Fibroblast of upper back skin (primary cell): ENCODE results near the gene P2RX4.
"Not testable (repeated sequence)": the region's sequence is repeated elsewhere in the genome, so short reads cannot be mapped to it uniquely, and the experiment has no call there.

Source experiments
- DNase-seq: peaks from one replicate; pipeline ENCODE4 v3.0.0-alpha.2; 2013

Gene P2RX4

DNA sequence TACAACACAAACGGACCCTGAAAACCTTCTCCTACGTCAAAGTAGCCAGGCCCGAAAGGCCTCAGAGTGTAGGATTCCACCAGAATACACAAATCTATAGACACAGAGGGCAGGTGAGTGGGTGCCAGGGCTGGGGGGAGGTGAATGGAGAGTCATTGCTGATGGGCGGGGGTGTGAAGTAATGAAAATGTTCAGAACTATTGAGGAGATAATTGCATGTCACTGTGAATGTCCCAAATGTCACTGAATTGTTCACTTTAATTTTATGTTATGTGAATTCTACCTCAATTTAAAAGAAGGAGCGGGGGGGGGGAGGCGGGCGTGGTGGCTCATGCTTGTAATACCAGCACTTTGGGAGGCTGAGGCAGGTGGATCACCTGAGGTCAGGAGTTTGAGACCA is 36.0 kb downstream of the P2RX4 start:
- no peak for DNase-seq

DNA sequence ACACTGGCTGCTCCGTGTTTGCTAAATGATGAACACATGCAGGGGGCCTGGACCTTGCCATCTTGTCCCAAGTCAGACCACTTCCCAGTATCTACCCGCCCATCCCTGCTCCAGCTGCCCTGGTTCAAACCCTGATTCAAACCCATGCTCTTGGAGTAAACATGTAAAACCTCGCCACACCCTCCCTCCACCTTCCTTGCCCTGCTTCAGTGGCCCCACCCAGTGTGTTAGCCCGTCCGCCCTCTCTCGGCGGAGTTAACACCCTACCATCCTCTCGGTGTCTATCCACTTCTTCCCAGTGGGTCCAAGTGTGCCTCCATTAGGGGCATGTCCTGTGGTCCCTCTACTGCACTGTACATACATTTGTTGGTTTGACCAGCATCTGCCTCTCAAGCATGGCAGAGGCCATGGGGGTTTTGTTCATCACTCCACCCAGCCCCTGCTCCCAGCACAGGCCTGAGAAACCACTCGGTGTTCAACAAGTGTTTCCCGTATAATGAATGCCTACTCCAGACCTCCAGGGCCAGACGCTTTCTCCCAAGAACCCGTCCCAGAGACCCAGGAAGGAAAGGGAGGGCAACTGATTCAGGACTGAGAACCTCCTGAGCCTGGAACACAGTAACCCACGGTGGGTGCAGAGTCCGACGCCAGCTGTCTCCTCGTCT is 37.1 kb downstream of the P2RX4 start:
- DNase-seq = no peak

DNA sequence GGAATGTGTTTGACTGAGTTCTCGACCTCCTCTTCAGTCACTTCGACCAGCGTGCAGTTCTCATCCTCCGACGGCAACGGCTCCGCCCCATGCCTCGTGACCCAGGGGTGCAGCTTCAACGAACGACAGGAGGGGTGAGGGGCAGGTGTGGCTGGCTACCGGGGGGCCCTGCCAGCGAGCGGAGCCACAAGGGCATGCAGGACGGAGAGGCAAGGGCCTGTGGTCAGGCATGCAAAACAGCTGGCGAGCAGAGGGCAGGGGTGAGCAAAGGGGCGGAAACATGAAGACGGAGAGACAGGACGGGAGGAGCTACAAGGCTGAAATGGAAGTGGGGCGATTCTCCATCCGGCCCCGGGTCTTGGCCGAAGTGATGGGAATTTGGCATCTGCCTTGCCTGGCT is 38.7 kb downstream of the P2RX4 start:
- no peak for DNase-seq

DNA sequence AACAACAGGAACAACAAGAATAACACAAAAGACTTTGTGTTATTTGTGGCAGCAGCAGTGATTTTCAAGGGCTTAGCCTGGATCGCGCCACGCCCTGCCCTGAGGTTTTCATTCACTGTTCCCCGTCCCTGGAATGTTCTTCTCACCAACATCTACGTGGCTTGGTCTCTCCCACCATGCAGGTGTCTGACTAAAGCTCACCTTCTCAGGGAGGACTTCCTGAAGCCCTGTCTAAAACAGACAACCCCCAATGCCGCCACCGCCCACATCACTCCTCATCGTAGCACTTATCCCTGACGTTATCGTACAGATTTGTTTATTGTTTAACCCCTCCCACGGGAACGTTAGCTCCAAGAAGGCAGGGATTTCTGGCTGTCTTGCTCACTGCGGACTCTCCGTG is 40.4 kb downstream of the P2RX4 start:
- no peak for DNase-seq

DNA sequence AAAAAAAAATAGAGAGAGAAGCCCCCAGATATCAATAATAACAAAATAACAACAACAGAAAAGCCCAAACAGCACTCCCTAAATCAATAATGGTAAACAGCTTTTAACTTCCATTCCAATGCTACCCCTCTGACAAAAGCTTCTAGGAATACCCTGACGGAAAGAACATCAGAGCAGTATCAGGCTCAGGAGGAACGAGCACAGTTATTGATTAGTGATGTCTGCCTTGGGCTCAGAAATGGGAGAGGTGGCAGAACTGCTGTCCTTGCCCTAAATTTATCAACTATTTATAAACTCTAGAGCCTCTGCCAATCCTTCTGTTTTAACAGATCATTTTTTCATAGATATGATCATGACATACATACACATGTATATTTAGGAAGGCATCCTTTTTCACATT is 41.9 kb downstream of the P2RX4 start:
- DNase-seq = no peak

DNA sequence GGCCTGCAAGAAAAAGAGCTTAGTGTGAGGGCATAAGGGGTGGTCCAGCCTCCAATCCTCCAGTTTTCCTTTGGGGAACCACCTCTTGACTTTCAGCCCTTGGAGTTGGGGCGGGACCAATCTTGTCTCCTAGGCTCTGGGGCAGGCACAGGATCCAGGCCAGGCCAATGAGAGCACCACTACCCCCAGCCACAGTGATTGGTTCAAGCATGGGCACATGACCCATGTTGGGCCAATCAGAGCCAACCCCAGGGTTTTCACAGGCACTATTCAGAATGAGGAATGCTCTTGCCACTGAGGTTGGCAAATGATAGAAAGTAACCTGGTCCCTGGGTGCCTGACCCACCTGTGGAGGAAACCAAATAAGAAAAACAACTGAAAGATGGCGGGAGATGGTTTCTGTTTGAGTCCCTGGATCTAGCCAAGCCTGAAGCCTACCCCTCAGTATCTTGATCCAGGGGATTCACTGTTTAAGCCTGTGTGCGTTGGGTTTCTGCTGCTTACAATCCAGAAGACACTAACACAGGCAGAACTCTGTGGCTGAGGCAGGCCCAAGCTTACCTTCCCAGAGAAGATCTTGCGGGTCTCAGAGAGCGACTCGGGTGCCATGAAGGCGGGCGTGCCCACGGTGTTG is 42.9 kb downstream of the P2RX4 start:
- no peak for DNase-seq

DNA sequence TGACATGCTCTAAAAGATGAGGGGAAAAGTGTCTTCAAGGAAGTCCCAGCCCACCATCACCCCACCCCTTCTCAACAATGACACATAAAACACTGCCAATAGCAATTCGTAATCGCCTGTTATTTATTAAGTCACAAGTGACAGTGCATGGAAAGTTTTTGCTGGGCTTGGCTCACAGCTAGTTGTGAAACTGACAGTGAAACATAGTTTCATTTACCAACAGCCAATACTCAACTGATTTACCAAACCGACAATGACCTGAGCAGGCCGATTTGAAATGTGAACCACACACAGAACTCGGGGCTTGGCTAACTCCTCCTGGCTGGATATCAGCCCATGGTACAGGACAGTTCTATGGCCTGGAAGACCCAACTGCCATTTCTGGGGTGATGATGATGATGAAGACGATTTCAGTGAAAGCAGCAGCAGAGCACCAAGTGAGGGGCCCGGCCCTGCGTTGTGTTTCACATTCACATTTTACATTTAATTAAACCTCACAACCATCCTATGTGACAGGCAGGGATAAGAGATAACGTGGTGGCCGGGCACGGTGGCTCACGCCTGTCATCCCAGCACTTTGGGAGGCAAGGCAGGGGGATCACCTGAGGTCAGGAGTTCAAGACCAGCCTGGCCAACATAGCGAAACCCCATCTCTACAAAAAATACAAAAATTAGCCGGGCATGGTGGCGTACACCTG is 43.9 kb downstream of the P2RX4 start:
- DNase-seq = no peak

DNA sequence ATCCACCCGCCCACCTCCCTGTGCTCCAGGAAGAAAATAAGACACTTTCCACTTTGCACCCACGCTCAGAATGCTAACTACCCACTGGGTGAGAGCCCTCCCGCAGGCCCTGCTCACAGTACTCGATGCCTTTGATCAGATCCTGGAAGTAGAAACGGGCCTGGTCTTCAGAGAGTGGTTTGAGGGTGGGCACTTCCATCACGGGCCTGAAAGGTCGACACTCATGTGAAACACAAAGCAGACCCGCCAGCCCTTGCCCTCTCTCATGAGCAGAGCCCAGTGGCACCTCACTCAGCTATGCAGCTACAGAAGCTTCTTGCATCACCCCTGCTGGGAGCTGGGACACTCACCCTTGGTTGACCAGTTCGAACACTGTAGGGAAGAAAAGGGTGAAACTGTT is 45.5 kb downstream of the P2RX4 start:
- DNase-seq = no peak

DNA sequence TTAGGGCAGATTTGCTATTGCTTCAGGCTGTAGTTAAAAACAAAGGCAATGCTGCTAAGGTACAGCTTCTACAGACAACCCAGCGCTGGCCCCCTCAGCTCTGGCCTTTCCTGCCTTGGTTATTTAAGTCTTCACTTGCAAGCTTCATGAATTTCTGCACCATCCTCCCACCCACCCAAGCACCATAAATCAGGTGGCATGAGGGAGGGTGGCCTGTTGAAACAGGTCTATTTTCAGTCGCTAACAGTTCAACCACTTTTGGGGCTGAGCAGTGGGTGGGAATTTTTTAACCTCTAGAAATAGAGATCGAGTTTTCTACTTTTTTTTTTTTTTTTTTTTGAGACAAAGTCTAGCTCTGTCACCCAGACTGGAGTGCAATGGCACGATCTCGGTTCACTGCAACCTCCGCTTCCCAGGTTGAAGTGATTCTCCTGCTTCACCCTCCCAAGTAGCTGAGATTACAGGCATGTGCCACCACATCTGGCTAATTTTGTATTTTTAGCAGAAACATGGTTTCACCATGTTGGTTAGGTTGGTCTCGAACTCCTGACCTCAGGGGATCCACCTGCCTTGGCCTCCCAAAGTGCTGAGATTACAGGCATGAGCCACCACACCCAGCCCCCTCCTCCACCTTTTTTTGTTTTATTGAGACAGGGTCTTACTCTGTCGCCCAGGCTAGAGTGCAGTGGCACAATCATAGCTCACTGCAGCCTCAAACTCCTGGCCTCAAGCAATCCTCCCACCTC is 47.9 kb downstream of the P2RX4 start:
- not testable (repeated sequence) for DNase-seq

DNA sequence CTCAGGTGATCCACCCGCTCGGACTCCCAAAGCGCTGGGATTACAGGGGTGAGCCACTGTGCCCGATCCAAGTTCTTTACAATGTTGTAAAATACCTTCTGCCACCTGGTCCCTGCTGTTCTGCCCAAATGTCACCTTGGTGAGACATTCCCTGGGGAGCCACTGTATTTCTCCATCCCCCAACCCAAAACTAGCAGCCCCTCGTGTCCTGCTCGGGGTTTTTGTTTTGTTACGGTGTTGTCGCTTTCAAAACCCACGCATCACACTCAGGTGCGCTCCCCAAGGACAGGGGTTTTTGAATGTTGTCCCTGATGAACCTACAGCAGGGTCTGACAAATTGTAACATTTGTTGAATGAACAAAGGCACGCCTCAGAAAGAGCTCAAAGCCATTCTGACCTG is 49.1 kb downstream of the P2RX4 start:
- no peak for DNase-seq

DNA sequence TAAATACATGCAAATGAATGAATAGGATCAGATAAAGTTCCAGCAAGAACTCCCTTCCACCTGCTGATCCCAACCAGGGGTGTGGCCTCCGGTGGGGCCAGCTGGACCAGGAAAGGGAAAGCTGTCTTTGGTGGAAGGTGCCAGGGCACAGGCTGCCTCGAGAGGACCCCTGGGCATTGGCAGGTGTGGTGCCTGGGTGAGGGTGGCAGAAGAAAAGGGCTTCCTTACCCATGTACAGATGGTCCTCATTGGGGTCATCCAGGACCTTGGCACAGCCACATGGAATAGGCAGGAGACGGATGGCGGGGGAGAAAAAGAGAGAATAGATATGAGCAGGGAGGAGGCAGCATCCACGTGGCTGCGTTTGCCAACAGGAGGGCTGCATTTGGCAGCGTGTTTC is 50.2 kb downstream of the P2RX4 start:
- DNase-seq = no peak

DNA sequence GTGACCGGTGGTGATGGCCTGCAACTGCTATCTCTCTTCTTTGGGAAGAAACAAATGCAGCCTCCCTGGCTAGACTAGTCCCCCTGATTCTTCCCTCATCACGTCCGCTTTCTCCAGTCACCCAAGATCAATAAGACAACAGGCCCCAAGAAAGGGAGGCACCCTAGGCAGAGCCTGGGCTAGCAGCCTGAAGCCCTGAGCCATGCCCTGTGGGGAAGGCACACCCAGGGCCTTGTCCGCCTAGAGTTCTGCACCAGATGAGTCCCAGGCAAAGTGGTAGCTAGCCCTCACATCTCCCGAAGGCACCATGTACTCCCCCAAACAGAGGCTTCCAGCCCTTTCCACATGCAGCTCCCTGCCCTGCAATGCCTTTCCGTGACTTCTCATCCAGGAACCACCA is 51.5 kb downstream of the P2RX4 start:
- DNase-seq = no peak

DNA sequence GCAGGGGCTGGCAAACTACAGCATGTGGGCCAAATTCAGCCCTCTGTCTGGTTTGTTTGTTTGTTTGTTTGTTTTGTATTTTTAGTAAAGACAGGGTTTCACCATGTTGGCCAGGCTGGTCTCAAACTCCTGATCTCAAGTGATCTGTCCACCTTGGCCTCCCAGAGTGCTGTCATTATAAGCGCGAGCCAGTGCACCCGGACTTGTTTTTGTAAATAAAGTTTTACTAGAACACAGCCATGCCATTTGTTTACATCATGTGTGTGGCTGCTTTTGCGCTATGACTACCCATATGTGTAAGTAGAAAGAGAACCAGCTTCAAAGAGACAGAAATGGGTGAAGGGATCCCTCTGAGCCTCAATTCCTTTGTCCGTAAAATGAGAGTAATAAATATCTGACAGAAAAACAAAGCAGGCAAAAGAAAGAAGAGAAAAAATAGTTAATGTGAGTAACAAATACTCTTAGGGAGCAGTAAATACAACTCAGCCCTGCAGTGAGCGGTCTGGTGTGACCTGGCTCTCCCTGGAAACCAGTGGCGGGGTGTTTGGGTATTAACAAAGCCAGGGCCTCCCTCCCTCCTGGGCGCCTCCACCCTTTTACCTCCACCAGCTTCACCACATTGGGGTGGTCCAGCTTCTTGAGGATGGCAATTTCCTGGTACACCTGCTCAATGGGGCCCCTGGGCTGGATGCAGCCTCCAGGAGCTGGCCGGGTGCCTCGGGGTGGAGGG is 53.4 kb downstream of the P2RX4 start:
- DNase-seq = no peak

DNA sequence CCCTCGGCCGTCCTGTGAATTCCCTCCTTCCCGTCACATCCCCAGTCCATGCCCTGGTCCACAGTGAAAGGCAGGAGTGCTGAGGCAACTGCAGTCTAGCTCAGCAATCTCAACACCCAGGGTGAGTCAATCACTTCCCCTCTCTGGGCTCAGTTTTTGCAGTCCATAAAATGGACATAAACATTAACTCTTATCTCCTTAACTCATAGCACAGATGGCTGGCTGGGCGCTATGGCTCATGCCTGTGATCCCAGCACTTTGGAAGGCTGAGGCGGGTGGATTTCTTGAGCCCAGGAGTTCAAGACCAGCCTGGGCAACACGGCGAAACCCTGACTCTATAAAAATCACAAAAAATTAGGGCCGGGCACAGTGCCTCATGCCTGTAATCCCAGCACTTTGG is 54.2 kb downstream of the P2RX4 start:
- DNase-seq = no peak

DNA sequence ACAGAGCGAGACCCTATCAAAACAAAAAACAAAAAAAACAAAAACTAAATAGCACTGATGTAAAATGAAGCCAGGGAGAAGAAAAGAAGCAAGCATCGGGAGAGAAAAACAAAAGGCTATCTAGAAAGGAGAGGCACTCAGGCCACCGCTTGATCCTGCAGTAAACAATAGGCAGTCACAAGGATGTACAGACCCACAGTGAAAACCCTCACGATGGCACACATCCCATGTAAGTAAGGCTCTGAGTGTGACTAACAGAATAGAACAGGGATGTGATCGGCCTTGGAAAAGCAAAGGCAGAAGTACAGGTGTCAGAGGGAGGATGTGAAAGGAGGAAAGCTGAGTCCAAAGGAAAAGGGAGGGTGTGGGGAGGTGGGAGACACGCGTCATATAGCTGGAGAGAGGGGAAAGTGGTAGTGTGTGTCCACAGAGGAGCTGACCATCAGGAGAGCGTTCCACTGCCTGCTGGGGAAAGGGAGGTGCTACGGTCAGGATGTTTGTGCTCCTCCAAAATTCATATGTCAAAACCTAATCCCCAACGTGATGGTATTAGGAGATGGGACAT is 55.1 kb downstream of the P2RX4 start:
- DNase-seq = no peak

DNA sequence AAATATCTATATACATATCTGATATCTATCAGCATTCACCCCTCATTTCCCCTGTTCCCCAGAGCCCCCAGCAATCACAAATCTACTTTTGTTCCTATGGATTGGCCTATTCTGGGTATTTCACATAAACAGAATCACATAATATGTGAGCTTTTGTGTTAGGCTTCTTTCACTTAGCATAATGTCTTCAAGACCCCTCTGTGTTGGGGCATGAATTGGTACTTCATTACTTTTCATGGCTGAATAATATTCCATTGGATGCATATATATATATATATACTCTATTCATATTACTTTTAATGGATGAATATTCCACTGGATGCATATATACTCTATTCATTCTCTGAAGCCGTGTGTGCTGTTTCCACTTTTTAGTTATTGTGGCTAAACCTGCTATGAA is 57.9 kb downstream of the P2RX4 start:
- DNase-seq = no peak

DNA sequence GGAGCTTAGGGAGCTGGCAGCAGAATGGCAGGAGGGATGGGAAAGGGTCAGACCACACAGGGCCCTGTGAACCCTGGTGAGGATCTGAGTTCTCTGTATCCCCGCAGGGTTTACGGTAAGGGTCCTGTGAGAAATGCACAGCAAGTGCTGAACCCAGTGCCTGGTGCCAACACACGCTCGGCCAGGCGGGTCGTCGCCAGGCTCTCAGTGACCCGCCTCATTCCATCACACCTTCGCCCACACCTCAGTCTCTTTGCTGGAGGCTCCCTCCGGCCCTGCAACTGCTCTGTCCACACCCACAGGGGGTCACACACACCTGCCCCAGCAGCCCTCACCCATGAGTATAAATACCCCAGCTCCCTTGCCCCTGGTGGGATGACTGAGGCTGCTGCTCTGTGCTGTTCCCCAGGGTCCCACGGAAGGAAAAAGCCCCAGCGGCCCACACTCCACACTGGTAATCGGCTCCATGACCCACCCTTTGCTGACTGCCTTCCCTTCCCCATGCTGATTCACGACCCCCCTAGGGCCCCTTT is 63.5 kb downstream of the P2RX4 start:
- DNase-seq = no peak

DNA sequence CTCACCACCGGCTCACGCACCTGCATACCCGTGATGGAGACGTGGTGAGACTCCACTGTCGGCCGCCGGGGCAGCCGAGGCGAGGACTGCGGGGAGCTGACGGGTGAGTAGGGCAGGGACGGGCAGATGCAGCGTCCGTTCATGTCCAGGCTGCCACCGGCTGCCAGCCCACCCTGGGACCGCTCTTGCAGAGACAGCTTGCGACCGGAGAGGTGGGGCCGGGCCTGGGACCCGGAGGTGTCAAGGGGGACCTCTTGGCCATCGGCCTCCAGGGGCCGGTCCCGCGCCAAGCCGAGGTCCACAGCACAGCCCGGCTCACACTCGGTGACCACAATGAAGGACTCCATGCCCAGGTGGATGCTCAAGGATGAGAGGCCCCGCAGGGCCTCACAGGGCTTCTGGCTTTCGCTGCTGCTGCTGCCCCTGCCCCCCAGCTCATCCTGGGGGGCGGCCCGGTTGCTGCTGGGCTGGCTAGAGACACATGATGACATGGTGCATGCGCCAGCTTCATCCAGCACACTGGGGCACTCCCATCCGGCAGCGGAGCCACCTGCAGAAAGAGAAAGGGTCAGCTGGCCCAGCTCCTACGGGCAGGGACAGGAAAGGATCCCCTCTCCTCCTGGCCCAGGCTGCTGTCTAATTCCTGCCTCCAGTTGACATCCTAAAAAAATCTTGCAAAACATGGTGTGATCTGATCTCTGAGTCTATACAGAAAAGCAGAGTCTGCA is 64.3 kb downstream of the P2RX4 start:
- DNase-seq = no peak

DNA sequence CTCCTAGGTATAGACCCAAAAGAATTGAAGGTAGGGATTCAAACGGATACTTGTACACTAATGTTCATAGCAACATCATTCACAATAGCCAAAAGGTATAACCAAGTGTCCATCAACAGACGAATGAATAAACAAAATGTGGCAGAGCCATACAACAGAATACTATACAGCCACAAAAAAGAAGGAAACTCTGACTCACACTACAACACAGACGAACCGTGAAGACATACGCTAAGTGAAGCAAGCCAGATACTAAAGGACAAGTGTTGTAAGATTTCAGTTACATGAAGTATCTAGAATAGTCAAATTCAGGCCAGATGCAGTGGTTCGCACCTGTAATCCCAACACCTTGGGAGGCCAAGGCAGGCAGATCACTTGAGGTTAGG is 67.4 kb downstream of the P2RX4 start:
- DNase-seq = no peak

DNA sequence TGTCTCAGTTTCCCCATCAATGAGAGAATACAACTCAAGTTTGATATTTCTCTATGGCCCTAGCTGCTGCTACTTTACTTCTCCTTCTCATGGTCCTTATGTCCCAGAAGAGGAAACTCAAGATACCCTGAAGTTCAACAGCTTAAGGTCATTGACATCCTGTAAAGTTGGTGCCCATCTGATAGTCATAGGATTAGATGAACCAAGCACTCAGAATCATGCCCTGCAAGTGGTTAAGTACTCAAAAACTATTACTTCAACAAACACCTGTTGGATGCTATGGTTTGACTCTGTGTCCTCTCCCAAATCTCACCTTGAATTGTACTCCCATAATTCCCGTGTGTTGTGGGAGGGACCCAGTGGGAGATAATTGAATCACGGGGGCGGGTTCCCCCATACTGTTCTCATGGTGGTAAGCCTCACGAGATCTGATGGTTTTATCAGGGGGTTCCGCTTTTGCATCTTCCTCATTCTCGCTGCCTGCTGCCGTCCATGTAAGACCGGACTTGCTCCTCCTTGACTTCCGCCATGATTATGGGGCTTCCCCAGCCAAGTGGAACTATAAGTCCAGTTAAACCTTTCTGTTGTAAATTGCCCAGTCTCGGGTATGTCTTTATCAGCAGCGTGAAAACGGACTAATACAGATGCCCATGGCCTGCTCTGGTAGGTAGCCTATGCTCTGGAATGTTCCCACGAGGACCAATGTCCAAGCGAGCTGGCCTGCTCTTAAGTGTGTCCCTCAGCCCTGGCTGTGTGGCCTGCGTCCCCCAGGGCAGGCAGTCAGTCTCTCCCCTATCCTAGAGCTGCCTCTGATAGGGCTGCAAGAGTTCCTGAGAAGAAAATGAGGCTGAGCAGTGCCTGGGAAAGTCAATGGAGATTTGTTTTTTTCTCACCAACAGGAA is 68.5 kb downstream of the P2RX4 start:
- no peak for DNase-seq

DNA sequence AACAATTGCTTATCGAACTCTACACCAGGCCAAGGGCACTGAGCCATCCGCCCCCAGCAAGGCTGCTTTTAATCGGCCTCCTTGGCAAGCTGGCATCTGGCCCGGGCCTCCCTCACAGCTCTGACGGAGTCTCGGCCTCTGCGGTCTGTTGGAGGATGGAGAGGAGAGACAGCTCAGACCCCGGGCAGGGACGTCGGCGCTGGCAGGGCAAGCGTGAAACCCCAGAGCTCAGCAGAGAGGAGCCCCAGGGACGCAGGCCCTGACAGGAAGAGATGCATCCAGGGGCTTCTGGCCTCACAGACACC is 69.1 kb downstream of the P2RX4 start:
- no peak for DNase-seq
